Endodermal cell (in vitro differentiated cells): ENCODE measurements around the gene LPIN2. TPM values are rescaled to one million over a fixed set of nuclear protein-coding genes. Genes with fewer than 3 reads are reported as not detected.
"Not testable (repeated sequence)": the region's sequence is repeated elsewhere in the genome, so short reads cannot be mapped to it uniquely, and the experiment has no call there.

ENCODE experiments used
- DNase-seq: peaks from one replicate; pipeline ENCODE4 v3.0.0-alpha.2; 2017
- H3K27ac ChIP-seq: 2 replicates; pipeline ENCODE4 v1.5.1; 2013; ENCODE audit warnings: mild to moderate bottlenecking, low read depth, low read length, moderate library complexity
- H3K27me3 ChIP-seq: 2 replicates; pipeline ENCODE4 v1.6.1; 2013; ENCODE audit warnings: mild to moderate bottlenecking, low read length, moderate library complexity; ENCODE audit not compliant: insufficient read depth, control insufficient read depth, poor library complexity, severe bottlenecking
- H3K36me3 ChIP-seq: 2 replicates; pipeline ENCODE4 v1.7.0; 2013; ENCODE audit warnings: mild to moderate bottlenecking, low read length, moderate library complexity; ENCODE audit not compliant: control insufficient read depth, insufficient read depth
- H3K4me1 ChIP-seq: one replicate; pipeline ENCODE4 v1.7.0; 2013; ENCODE audit warnings: low read length; ENCODE audit not compliant: control insufficient read depth, insufficient read depth
- H3K4me3 ChIP-seq: 2 replicates; pipeline ENCODE4 v1.5.1; 2013; ENCODE audit warnings: mild to moderate bottlenecking, low read length, moderate library complexity
- H3K9ac ChIP-seq: 2 replicates; pipeline ENCODE4 v1.6.1; 2013; ENCODE audit warnings: mild to moderate bottlenecking, low read length, moderate library complexity; ENCODE audit not compliant: poor library complexity, severe bottlenecking; ENCODE audit errors: extremely low read depth
- H3K9me3 ChIP-seq: 2 replicates; pipeline ENCODE4 v1.6.1; 2013; ENCODE audit warnings: mild to moderate bottlenecking, low read length, moderate library complexity; ENCODE audit not compliant: control insufficient read depth
- H3K27ac Mint-ChIP-seq: 2 replicates; pipeline ENCODE4 v1.8.0; 2020; ENCODE audit warnings: mixed read lengths
- H3K27me3 Mint-ChIP-seq: 2 replicates; pipeline ENCODE4 v1.8.0; 2021; ENCODE audit warnings: mild to moderate bottlenecking, mixed read lengths; ENCODE audit not compliant: insufficient read depth
- H3K36me3 Mint-ChIP-seq: 2 replicates; pipeline ENCODE4 v1.8.0; 2020; ENCODE audit warnings: low read depth, mixed read lengths
- H3K4me1 Mint-ChIP-seq: 2 replicates; pipeline ENCODE4 v1.8.0; 2020; ENCODE audit warnings: mixed read lengths
- H3K4me3 Mint-ChIP-seq: 2 replicates; pipeline ENCODE4 v1.8.0; 2020; ENCODE audit warnings: mild to moderate bottlenecking, moderate library complexity, mixed read lengths
- H3K9me3 Mint-ChIP-seq: 2 replicates; pipeline ENCODE4 v1.8.0; 2020; ENCODE audit warnings: mild to moderate bottlenecking, mixed read lengths
- WGBS, 2 experiments: methylation state at CpG; one replicate each; pipeline versions ENCODE4 v1.1.5 to v1.1.7; 2013; ENCODE audit warnings: missing lambda C conversion rate in 2 of 2, mixed read lengths in 1 of 2; ENCODE audit not compliant: insufficient coverage in 1 of 2, insufficient read length in 1 of 2; 5-methylcytosine and 5-hydroxymethylcytosine counted together
- total RNA-seq, 2 donors: library from RNA; stranded (reverse); fragmentation: NEBNext Ultra II Directional in 1 of 2; extraction: Animal tissue kit (Norgen Biotek cat#: 25700) in 1 of 2; gene quantifications; 2 replicates in 1 of 2; 3 replicates in 1 of 2; pipeline ENCODE4 v1.2.1, GENCODE V29; 2021
- TF ChIP-seq, protein P1 (sequence below): fragments of 200-600 bp; sonication (generic); conservative IDR thresholded peaks from 2 replicates; pipeline ENCODE4 v1.5.0; 2021; ENCODE audit warnings: antibody characterized with exemption, mild to moderate bottlenecking

Gene LPIN2
- total RNA-seq, 2 donors from 2014 or later = 22.9 to 31.8 TPM

DNA sequence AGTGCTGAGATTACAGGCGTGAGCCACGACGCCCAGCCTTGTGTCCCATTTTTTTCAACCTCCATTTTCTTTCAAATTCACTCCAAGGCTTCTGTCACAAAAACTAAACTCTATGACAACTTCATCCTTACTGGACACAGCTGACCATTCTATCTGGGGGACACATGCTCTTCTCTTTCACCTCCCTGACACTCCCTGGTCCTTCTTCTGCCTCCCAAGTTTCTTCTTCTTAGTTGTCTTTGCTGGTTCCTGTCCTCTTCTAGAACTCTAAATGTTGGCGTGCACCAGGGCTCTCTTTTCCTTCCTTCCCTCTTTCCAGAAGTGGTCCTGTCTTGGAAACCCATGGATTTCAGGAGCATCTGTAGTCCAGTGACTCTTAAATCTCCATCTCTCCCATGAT lies 40.1 kb upstream of the LPIN2 start:
- Histone ChIP-seq H3K4me1 (no peaks in the 10 kb centered on the region), H3K9me3 (peaks cover 17% of the 10 kb centered on the region), H3K27me3 (no peaks in the 10 kb centered on the region), H3K4me3 (peak overlapping the region; percentile 44), H3K27ac (no peak overlapping the region), H3K36me3 (no peaks in the 10 kb centered on the region), H3K9ac (no peak overlapping the region)
- Mint-ChIP-seq H3K27ac (no peak overlapping the region), H3K36me3 (peaks cover 4% of the 10 kb centered on the region), H3K27me3 (peaks cover 3% of the 10 kb centered on the region), H3K4me1 (peaks cover 22% of the 10 kb centered on the region), H3K4me3 (no peak overlapping the region), H3K9me3 (peaks cover 16% of the 10 kb centered on the region)
- WGBS, 2 experiments = 95 to 100% methylated on average over 4 of the region's 4 CpGs
- TF ChIP-seq, protein P1, sequence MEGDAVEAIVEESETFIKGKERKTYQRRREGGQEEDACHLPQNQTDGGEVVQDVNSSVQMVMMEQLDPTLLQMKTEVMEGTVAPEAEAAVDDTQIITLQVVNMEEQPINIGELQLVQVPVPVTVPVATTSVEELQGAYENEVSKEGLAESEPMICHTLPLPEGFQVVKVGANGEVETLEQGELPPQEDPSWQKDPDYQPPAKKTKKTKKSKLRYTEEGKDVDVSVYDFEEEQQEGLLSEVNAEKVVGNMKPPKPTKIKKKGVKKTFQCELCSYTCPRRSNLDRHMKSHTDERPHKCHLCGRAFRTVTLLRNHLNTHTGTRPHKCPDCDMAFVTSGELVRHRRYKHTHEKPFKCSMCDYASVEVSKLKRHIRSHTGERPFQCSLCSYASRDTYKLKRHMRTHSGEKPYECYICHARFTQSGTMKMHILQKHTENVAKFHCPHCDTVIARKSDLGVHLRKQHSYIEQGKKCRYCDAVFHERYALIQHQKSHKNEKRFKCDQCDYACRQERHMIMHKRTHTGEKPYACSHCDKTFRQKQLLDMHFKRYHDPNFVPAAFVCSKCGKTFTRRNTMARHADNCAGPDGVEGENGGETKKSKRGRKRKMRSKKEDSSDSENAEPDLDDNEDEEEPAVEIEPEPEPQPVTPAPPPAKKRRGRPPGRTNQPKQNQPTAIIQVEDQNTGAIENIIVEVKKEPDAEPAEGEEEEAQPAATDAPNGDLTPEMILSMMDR = no peak
- peak; percentile 25 for DNase-seq

DNA sequence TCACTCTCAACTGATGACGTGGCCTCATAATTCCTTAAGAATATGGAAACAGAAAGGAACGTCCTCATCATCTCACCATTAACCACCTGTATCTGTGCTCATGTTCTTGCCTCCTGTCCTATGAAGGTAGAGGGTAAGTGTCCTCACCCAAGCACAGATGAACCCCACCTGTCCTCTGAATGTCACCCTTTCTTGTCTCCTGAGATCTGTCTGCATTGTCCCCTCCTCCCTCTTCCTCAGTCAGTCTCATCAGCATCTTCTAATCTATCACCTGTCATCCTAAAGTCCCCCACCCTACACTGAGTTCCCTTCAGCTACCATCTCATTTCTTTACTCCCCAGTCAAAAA lies 39.4 kb upstream of the LPIN2 start:
- H3K27me3 ChIP-seq = no peaks in the 10 kb centered on the region
- peak overlapping the region; percentile 40 for H3K4me3 ChIP-seq
- H3K27ac Mint-ChIP-seq = no peak overlapping the region
- peaks cover 3% of the 10 kb centered on the region for H3K27me3 Mint-ChIP-seq
- peak; percentile 11 for DNase-seq
- no peaks in the 10 kb centered on the region for H3K4me1 ChIP-seq
- TF ChIP-seq, protein P1 = no peak
- H3K9ac ChIP-seq = no peak overlapping the region
- peaks cover 17% of the 10 kb centered on the region for H3K9me3 ChIP-seq
- H3K36me3 Mint-ChIP-seq = peaks cover 4% of the 10 kb centered on the region
- no peak overlapping the region for H3K4me3 Mint-ChIP-seq
- H3K36me3 ChIP-seq = no peaks in the 10 kb centered on the region
- H3K4me1 Mint-ChIP-seq = peaks cover 22% of the 10 kb centered on the region
- H3K27ac ChIP-seq = no peak overlapping the region
- peaks cover 16% of the 10 kb centered on the region for H3K9me3 Mint-ChIP-seq
- 80 to 100% methylated on average over 2 of the region's 2 CpGs for WGBS, 2 experiments

DNA sequence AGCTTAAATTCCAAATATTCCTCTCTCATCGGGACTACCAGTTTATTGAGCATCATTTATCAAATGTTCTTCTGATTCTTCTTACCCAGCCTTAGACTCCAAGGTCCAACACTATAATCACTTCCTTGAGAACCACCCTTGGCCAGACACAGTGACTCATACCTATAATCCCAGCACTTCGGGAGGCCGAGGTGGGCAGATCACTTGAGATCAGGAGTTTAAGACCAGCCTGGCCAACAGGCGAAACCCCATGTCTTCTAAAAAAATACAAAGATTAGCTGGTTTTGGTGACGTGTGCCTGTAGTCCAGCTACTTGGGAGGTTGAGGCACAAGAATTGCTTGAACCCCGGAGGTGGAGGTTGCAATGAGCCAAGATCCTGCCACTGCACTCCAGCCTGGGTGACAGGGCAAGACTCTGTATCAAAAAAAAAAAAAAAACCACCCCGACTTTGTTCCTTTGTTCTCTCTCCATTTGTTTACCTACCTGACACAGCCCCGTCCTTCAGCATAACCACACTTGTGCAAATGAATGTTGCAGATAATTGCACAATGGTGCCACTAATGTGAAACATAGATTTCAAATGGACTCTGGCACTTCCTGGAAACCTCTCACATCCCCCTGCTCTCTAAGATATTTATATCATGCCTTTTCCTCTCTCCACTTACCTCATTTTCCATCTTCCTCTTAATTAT lies 38.9 kb upstream of the LPIN2 start:
- Histone ChIP-seq H3K4me1 (no peaks in the 10 kb centered on the region), H3K27ac (no peak overlapping the region), H3K27me3 (no peaks in the 10 kb centered on the region), H3K4me3 (peak overlapping the region; percentile 40), H3K9ac (no peak overlapping the region), H3K36me3 (no peaks in the 10 kb centered on the region), H3K9me3 (peaks cover 17% of the 10 kb centered on the region)
- no peak overlapping the region for H3K4me3 Mint-ChIP-seq
- TF ChIP-seq, protein P1 = no peak
- DNase-seq = peak; percentile 39
- H3K9me3 Mint-ChIP-seq = peaks cover 16% of the 10 kb centered on the region
- peaks cover 3% of the 10 kb centered on the region for H3K27me3 Mint-ChIP-seq
- H3K4me1 Mint-ChIP-seq = peaks cover 22% of the 10 kb centered on the region
- H3K27ac Mint-ChIP-seq = no peak overlapping the region
- peaks cover 4% of the 10 kb centered on the region for H3K36me3 Mint-ChIP-seq
- WGBS, 2 experiments = 79 to 89% methylated on average over 4 to 8 of the region's 8 CpGs

DNA sequence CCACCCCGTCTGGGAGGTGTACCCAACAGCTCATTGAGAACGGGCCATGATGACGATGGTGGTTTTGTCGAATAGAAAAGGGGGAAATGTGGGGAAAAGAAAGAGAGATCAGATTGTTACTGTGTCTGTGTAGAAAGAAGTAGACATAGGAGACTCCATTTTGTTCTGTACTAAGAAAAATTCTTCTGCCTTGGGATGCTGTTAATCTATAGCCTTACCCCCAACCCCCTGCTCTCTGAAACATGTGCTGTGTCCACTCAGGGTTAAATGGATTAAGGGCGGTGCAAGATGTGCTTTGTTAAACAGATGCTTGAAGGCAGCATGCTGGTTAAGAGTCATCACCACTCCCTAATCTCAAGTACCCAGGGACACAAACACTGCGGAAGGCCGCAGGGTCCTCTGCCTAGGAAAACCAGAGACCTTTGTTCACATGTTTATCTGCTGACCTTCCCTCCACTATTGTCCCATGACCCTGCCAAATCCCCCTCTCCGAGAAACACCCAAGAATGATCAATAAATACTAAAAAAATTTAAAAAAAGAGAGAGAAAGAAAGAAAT lies 37.0 kb upstream of the LPIN2 start:
- not testable (repeated sequence) for H3K4me1 ChIP-seq, H3K4me3 ChIP-seq, DNase-seq, H3K9ac ChIP-seq, H3K36me3 Mint-ChIP-seq, H3K27me3 ChIP-seq, H3K27me3 Mint-ChIP-seq, H3K4me3 Mint-ChIP-seq, H3K27ac ChIP-seq, H3K36me3 ChIP-seq
- no CpG with 5 or more reads among the region's 8 CpGs for WGBS, 2 experiments
- Mint-ChIP-seq H3K4me1 (peaks cover 30% of the 10 kb centered on the region), H3K27ac (peak overlapping the region; percentile 44), H3K9me3 (peaks cover 16% of the 10 kb centered on the region)
- H3K9me3 ChIP-seq = peaks cover 17% of the 10 kb centered on the region
